ENCODE results near the gene TEDC1. TPM values are rescaled to one million over a fixed set of nuclear protein-coding genes. Genes with fewer than 3 reads are reported as not detected.

The TEDC1 gene, protein sequence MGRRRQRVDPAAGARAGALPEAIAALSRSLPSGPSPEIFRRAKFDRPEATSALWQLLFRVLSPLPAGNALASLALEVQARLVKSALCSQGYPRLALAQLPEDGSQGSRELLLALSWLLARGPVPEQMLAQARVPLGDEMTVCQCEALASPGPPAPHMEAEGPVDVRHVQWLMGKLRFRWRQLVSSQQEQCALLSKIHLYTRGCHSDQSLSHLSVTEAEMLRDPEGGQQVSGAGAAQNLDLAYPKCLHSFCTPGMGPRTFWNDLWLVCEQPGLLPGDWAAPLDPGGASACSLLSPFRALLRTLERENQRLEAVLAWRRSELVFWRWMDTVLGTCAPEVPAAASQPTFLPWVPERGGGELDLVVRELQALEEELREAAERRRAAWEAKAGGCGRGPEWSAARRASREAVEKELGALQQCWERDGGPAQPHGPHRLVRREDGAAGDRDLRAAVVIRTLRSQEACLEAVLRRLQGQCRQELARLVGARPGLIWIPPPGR
- 14.1 and 21.9 TPM in 2 replicates for total RNA-seq (2014; rRNA removed; shearing (Covaris generic))

DNA sequence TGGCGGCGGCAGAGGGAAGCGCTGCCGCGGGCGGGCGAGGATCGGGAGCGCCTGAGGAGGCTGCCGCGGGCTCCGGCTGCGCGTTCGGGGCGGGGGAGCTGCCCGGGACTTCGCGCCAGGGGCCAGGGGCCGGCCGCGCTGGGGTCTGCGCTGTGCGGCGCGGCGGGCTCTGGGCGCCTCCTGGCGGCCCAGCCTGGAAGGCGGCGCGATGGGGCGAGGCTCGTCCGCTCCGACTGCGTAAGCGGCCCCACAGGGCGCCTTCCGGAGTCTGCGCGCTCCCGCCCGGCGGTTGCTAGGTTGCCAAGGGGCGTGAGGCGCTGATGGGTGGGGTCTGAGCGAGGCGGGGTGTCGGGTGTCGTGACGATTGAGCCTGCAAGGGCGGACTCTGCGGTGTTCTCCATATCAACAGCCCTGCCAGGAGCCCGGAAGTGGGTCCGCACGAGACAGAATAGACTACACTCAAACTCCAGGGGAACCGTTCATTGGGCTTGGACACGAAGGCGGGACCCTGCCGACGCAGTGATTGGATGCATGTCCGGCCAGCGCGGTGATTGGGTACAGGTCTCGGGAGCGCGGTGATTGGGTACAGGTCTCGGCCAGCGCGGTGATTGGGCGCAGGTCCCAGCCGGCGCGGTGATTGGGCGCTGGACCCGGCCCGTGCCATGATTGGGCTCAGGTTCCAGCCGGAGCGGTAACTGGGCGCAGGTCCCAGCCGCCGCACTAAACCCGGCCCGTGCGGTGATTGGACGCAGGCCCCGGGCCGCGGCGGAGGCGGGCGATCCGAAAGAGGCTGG, at the start of gene TEDC1:
Gene TEDC1, plus strand, starts transcription at position 675 of the 794 bp plus-strand sequence. CDS start 130 bp downstream, outside the sequence.
- DNase-seq (ENCODE audit: low spot score), result peak; percentile 97

DNA sequence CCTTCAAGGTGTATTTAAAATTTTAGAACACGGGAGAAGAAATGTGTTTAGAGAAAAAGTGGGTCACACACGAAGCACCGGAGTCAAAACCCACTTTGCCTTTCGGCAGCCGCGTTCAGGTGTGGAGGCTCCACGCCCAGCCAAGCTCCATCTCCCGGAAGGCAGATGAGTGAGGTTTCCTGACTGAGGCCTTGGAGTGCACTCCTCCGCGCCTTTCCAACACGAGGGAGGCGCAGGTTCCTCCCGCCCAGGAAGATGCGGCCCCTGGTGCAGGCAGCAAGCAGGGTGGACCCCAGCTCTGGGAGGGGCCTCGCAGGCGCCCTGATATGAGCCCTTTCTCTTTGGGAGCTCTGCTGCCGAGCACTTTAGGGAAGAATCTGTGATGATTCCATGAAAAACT, 48.9 kb upstream of the TEDC1 start:
- DNase-seq (ENCODE audit: low spot score), result no peak

DNA sequence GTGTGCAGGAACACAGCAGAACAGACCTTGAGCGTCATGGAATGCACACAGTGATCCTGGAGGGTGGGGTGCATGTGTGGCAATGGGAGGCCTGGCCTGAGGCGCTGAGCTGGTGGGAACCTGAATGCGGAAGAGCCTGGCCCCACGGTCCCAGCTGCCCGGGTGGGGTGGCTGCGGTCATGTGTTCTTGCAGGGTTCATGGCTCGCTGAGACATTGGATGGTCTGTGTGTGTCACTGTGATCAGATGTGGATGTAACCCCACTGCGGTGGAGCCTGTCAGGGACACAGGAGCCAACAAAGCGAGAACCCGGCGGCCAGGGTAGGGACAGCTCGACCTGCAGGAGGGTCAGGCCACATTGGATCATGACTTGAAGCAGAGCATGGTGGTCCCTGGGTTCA, 48.2 kb upstream of the TEDC1 start:
- DNase-seq (ENCODE audit: low spot score), result no peak

DNA sequence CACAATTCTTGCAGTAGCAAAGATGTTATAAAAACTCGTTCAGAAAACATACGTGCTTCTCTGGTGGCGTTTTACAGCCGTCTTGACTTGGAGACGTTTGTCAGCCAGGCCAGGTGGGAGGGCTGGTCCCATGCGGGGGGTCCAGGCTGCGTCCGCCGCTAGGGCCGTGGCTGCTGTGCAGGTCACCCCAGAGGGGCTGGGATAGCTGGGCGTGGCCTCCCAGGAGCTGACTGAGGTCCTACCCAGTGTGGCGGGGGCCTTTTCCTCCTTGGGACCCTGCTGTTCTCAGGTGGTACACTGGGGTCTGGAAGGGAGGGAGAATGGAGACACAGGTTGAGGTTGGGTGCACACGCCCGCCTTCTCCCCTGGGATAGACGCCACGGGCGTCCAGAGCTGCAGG, 46.2 kb upstream of the TEDC1 start:
- no peak for DNase-seq (ENCODE audit: low spot score)

DNA sequence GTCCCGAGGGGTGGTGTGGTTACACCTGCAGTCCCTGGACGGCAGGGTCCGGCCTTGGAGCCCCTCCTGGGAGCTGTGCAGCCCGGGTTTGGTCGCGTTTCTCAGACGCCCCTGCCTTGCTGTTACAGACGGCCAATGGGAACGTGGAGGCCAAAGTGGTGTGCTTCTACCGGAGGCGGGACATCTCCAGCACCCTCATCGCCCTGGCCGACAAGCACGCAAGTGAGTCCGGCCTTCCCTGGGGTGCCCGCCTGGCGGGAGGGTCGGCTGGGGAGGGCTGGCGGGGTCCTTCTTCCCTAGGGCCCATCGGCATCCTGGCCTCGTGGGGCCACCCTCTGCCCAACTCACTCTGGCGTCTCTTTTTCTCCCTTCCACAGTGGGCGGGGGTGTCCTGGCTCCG, 45.8 kb upstream of the TEDC1 start:
- no peak for DNase-seq (ENCODE audit: low spot score)

DNA sequence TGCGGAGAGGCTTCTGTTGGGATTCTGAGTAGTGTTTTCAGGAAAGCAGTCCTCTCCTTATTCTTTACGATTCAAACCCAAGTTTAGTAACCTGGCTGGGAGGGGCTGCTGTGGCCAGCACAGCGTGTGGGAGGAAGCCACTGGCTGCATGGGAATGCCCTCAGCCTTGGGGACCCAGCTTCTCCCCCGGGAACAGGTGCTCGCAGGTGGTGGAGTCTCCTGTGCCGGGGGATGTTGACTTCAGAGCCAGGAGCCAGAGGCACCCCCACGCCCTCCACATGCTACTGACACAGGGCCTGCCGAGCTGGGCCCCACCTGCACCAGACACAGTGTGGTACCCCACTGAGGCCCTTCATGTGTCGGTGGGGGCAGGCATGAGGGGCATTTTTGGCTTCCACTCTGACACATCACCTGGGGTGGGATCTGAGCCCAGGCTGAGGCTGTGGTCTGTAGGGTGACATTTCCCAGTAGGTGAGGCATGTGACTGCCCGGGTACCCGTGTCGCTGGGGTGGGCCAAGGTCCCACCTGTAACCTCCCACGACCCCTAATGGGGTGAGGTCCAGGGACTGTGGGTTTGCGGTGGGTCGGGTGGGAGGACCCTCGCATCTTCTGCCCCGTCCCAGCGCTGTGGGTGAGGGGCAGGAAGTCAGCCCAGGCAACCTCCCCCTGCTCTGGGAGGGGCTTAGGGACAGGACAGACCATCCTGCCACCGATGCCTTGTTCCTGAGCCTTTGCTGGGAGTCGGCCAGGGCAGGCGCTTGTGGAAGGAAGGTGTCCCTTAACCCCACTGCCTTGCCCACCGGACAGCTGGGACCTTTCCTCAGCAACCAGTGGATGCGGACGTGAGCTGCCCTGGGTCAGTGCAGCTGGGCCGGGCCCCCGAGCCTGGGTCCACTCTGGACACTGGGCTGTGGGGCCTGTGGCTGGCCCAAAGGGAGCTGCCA, 44.9 kb upstream of the TEDC1 start:
- no peak for DNase-seq (ENCODE audit: low spot score)

DNA sequence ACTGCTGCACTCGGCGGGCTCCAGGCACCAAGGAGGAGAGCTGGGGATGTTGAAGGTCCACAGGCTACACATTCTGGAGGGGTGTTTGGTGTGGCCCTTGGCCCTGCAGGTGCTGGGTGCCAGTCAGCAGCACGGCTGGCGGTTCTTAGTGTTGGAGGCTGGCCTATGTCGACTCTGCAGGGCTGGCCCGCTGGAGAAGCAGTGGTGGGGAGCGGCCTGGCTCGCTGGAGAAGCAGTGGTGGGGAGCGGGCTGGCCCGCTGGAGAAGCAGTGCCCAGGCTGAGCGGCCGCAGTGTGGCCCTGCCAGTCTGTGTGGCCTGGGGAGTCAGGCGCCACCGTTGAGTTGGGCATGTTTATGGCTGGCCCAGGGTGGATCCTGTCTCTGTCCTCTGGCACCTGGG, 44.1 kb upstream of the TEDC1 start:
- DNase-seq (ENCODE audit: low spot score), result no peak

DNA sequence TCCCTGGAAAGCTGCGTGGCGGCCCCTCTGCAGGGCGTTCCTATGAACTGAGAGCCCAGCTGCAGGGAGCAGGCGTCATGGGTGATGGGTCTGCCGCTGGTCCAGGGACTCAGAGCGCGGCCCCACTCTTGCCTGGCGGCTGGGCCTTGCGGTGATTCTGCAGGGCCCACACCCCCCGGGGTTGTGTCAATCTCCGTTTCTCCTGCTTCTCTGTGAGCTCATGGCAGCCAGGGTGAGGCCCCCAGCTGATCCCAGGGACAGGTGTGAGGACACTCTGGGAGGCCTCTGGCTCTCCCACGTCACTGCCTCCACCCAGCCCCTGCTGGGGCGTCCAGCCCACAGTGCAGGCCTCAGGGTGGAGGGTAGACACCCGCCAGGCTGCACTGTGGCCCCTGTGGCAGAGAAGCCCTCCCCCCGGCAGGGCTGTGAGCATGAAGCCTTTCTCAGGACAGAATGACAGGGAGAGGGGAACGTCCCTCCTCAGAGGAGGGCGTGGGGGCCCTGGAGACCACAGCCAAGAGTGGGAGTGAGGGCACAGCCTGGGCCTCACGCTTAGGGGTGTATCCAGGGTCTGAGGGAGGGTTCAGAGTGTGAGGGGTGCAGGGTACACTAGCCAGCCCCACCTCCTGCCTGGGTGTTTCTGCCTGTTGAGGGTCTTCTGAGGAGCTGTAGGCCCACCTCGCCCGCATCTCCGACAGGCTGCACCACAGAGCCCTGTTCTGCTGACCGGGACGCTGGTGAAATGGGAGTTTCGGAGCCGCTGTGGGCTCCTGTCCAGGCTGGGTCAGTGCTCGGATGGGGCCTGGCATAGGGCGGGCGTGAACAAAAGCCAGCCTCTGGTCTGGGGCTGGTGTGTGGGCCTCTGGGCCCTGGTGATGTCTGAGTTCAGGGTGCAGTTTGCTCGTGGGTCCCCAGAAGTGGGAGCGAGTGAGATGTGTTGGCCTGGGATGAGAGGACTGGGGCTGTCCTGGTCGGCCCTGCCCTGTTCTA, 43.1 kb upstream of the TEDC1 start:
- no peak for DNase-seq (ENCODE audit: low spot score)

DNA sequence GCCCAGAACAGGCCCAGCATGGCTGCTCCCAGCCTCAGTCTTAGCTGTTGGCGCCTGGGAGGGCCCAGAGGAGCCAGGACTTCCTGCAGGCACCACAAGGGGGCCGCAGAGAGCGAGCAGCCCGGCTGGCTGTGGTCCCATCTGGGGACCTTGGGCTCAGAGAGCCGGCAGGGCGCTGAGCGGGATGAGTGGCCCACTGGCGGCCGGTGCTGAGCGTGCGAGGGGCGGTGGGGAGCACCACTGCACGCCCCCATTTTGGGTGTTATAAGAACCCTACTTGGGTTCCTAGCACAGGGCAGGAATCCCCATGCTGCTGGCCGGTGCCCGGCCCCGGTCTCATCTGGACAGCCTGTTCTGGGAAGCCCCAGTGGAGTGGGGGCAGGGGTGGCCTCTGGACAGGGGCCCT, 42.3 kb upstream of the TEDC1 start:
- no peak for DNase-seq (ENCODE audit: low spot score)

DNA sequence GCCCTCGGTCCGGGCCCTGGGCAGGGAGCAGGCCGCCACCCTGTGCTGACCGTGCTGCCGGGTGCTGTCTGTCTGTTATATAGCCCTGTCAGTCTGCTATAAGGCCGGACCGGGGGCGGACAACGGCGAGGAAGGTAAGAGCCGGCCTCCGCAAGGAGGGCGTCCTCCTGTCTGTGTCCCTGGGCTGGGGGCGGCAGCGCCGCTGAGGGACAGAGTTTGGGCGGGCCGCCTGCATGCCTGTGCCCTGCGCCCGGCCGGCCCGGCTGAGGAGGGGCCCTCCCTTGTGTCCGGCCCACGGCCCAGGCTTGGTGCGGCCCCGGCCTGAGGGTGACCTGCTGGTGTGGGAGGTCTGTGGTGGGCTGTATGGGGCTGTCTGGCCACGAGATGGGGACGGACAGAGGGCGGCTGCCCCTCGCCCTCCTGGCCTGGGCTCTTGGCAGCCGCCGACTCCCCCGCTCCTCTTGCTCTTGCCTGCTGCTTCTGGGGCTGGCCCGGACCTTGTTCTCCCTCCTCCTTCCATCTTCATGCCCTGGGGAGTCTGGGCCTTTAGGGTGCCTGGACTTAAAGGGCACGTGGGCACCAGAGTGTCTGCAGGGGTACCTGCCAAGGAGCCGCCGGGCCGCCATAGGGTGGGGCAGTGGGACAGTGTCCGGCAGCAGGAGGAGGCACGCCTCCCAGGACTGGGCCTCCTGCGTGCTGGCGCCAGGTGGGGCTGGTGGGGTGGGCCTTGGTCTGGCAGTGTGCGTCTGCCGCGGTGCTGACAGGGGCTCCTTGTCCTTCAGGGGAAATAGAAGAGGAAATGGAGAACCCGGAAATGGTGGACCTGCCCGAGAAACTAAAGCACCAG, 41.5 kb upstream of the TEDC1 start:
- no peak for DNase-seq (ENCODE audit: low spot score)

DNA sequence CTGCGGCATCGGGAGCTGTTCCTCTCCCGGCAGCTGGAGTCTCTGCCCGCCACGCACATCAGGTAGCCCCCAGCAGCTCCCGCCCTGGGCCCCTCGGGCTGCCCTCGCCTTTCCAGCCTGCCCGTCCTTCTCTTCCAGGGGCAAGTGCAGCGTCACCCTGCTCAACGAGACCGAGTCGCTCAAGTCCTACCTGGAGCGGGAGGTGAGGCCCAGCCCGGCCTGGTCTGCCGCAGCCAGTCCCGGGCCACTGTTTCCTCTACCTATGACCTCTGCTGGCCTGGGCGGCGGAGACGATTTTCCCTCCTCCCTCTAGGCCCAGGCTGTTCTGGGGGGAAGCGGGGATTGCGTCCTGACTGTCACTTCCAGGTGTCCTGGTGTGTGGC, 40.9 kb upstream of the TEDC1 start:
- DNase-seq (ENCODE audit: low spot score), result no peak

DNA sequence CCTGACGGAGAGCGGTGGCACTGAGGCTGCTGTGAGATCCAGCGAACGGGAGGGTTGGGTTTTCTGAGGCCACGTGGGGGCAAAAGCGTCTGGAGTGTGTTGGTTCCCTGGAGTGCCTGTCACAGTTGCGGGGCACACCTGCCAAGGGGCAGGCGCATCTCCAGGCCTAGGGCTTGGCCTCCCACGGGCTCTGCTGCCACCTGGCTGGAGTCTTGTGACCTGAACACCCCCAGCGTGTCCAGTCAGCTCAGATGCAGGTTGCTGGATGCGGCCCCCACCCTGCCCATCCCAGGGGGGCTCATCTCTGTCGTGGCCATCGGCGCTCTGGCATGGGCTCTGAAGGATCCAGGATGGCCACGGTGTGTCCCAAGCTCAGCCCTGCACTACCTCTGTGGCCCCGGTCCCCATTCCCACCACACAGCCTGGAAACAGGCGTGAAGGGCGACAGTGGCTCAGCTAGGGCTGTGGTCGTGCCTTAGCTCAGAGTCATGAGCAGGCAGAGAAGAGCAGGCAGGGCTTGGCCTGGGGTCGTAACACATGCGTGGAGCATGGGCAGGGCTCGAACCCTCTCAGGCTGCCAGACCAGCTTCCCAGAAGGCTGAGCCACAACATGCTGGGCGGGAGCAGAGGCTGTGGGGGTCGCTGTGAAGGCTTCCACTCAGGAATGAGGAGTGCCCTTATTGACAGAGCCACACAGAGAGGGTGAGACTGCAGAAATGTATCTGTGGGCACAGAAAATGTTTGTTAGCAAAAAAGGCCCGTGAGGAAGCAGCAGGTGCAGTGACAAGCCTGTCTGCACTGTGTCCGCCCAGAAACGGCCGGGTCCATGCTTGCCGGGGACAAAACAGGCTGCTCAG, 40.0 kb upstream of the TEDC1 start:
- DNase-seq (ENCODE audit: low spot score), result no peak

DNA sequence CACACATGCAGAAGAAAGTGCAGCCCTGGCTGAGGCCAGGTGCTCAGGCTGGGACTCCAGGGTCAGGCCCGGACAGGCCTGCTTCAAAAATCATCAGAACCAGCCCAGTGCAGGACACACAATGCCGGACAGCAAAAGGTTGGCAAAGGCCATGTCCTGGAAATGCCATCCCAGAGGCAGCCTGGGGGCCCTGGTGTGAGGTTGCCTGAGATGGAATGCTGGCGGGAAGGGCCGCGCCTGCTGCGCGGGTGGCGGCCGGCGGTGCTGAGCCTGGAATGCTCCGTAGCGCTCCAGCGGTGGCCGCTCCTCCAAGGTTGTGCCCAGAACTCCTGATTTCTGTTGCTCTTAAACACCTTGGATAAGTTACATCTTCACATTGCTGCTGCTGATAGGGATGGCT, 38.1 kb upstream of the TEDC1 start:
- DNase-seq (ENCODE audit: low spot score), result no peak

DNA sequence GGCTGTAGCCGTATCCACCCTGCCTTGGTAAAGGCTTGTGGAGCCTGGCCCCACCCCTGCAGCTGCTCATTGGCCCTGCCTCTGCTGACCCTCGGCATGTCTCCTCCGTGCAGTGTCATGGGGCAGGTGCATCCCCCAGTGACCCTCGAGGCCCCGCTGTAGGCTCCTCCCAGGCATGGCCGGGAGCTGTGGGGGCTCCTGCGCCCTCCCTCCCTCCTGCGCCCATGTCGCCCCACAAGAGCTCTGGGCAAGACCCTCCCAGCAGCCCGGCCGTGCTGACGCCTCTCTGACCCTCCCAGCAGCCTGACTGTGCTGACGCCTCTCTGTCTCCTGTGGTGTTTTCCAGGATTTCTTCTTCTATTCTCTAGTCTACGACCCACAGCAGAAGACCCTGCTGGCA, 37.2 kb upstream of the TEDC1 start:
- no peak for DNase-seq (ENCODE audit: low spot score)

DNA sequence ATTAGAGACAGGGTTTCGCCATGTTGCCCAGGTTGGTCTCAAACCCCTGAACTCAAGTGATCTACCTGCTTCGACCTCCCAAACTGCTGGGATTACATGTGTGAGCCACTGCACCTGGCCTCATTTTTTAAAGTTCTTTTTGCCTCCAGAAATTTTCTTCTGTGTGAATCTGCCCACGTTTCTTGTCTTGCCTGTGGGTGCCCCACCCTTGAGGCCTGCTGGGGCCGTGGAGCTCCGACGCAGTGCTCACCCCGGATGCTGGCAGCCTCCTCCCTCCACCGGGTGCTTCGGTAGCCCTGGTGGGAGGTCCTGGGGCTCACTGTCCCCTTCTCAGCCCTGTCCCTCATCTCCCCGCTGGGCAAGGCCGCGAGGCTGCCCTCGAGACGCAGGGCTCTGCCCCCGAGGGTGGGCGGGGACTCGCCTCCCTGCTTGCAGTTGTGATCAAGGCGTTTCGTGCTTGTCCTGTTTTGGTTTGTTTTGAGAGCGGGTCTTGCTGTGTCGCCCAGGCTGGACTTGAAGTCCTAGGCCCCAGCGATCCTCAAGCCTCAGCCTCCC, 35.9 kb upstream of the TEDC1 start:
- DNase-seq (ENCODE audit: low spot score), result no peak

DNA sequence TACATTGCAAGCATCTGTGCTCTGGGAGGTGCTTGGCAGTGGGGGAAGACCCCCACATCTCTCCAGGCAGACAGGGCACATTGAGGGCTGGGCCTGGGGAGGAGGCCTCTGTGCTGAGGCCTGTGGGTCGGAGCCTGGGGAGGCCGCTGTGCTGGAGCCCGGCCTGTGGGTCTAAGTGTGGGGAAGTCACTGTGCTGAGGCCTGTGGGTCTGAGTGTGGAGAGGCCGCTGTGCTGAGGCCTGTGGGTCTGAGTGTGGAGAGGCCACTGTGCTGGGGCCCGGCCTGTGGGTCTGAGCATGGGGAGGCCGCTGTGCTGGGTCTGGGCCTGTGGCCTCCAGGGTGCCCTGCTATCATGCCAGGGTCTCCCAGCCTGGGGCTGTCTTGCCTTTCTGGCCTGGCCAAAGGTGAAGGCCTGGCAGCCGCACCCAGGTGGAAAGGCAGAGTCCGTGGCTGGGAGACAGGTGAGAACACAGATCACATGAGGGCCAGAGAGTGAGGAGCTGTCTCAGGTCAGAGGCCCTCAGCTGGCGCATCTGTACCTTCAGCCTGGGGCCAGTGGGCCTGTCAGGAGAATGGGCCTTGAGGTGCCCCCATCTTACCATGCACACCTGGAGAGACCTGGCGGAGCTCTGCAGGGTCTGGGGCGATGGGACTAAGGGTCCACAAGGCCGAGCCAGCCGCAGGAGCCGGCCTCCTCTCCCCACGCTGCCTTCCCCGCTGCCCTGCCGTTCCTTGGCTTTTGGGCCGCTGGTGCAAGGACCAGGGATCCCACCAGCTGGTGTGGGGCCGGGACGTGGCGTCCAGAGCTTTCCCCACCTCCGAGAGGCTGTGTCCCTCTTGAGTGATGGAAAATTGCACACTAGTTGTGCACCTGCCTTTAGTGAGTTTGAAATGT, 35.0 kb upstream of the TEDC1 start:
- DNase-seq (ENCODE audit: low spot score), result no peak

Measured in A172 (cell line).